A549 (cell line): ENCODE data around the gene GMDS.

Experiments used
- CHD4 ChIP-seq: fragments of 200-600 bp; sonication (generic); IDR thresholded peaks from 2 replicates; pipeline ENCODE4 v1.6.1; 2016; ENCODE audit warnings: antibody characterized with exemption, mild to moderate bottlenecking, borderline replicate concordance
- EP300 ChIP-seq, 2 experiments: fragments of >200 bp; sonication (Bioruptor Twin); formaldehyde crosslinking; IDR thresholded peaks; 2 replicates in 1 of 2; 3 replicates in 1 of 2; pipeline ENCODE4 v1.6.1; 2016 to 2017
- JUNB ChIP-seq: fragments of >200 bp; sonication (Bioruptor Twin); formaldehyde crosslinking; IDR thresholded peaks from 2 replicates; pipeline ENCODE4 v1.6.1; 2016
- RCOR1 ChIP-seq: fragments of 150-350 bp; IDR thresholded peaks from 2 replicates; pipeline ENCODE4 v1.6.1; 2014; ENCODE audit warnings: antibody characterized with exemption, low read length, low read depth
- TF ChIP-seq, protein P1 (sequence below): fragments of >200 bp; sonication (Bioruptor Twin); formaldehyde crosslinking; IDR thresholded peaks from 3 replicates; pipeline ENCODE4 v1.5.1; 2016
- TF ChIP-seq, protein P2 (sequence below): fragments of 450-650 bp; IDR thresholded peaks from 2 replicates; pipeline ENCODE4 v1.6.1; 2014; ENCODE audit warnings: antibody characterized with exemption
- TF ChIP-seq, protein P3 (sequence below): IDR thresholded peaks from 2 replicates; pipeline ENCODE4 v1.6.1; 2012; ENCODE audit warnings: low read depth, borderline replicate concordance

GRCh38 chr6:1589208-1589607 lies 656.2 kb downstream of the GMDS start:
- TF ChIP-seq, protein P1, sequence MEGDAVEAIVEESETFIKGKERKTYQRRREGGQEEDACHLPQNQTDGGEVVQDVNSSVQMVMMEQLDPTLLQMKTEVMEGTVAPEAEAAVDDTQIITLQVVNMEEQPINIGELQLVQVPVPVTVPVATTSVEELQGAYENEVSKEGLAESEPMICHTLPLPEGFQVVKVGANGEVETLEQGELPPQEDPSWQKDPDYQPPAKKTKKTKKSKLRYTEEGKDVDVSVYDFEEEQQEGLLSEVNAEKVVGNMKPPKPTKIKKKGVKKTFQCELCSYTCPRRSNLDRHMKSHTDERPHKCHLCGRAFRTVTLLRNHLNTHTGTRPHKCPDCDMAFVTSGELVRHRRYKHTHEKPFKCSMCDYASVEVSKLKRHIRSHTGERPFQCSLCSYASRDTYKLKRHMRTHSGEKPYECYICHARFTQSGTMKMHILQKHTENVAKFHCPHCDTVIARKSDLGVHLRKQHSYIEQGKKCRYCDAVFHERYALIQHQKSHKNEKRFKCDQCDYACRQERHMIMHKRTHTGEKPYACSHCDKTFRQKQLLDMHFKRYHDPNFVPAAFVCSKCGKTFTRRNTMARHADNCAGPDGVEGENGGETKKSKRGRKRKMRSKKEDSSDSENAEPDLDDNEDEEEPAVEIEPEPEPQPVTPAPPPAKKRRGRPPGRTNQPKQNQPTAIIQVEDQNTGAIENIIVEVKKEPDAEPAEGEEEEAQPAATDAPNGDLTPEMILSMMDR = no peak
- no peak for TF ChIP-seq RCOR1
- TF ChIP-seq JUNB = no peak
- no peak for TF ChIP-seq EP300 (IDR thresholded peaks at IDR 0.05)
- TF ChIP-seq, protein P2, sequence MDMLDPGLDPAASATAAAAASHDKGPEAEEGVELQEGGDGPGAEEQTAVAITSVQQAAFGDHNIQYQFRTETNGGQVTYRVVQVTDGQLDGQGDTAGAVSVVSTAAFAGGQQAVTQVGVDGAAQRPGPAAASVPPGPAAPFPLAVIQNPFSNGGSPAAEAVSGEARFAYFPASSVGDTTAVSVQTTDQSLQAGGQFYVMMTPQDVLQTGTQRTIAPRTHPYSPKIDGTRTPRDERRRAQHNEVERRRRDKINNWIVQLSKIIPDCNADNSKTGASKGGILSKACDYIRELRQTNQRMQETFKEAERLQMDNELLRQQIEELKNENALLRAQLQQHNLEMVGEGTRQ = no peak
- no peak for TF ChIP-seq CHD4
- TF ChIP-seq, protein P3, sequence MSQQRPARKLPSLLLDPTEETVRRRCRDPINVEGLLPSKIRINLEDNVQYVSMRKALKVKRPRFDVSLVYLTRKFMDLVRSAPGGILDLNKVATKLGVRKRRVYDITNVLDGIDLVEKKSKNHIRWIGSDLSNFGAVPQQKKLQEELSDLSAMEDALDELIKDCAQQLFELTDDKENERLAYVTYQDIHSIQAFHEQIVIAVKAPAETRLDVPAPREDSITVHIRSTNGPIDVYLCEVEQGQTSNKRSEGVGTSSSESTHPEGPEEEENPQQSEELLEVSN = no peak
